ENCODE data around the gene YY2.
"Not testable (repeated sequence)": the region's sequence is repeated elsewhere in the genome, so short reads cannot be mapped to it uniquely, and the experiment has no call there.

Gene YY2

GRCh38 chrX:21816136-21816535 is 39.7 kb upstream of the YY2 start:
- Histone ChIP-seq H3K4me3 (ENCODE audit: severe bottlenecking) (no peak overlapping the region), H3K9me3 (ENCODE audit: severe bottlenecking) (no peaks in the 10 kb centered on the region), H3K27ac (ENCODE audit: poor library complexity, severe bottlenecking) (no peak overlapping the region), H3K4me1 (ENCODE audit: insufficient read depth, poor library complexity, severe bottlenecking) (no peaks in the 10 kb centered on the region), H3K36me3 (ENCODE audit: low read depth) (no peaks in the 10 kb centered on the region), H3K27me3 (ENCODE audit: insufficient read depth, poor library complexity, severe bottlenecking) (no peaks in the 10 kb centered on the region)
- DNase-seq (ENCODE audit: low spot score) (no peak), ATAC-seq (ENCODE audit: low read depth) (no peak)
- no peak for TF ChIP-seq CTCF (IDR thresholded peaks at IDR 0.05; ENCODE audit: poor library complexity, severe bottlenecking)

DNA sequence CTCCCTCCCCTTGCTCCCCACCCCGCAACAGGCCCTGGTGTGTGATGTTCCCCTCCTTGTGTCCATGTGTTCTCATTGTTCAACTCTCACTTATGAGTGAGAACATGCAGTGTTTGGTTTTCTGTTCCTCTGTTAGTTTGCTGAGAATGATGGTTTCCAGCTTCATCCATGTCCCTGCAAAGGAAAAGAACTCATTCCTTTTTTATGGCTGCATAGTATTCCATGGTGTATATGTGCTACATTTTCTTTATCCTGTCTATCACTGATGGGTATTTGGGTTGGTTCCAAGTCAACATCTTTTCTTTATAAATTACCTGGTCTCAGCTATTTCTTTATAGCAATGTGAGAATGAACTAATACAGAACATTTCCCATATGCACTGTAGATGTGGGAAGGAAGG is 35.6 kb upstream of the YY2 start:
- not testable (repeated sequence) for H3K4me3 ChIP-seq (ENCODE audit: severe bottlenecking); H3K36me3 ChIP-seq (ENCODE audit: low read depth); H3K9me3 ChIP-seq (ENCODE audit: severe bottlenecking); H3K27me3 ChIP-seq (ENCODE audit: insufficient read depth, poor library complexity, severe bottlenecking); H3K27ac ChIP-seq (ENCODE audit: poor library complexity, severe bottlenecking); ATAC-seq (ENCODE audit: low read depth); H3K4me1 ChIP-seq (ENCODE audit: insufficient read depth, poor library complexity, severe bottlenecking); DNase-seq (ENCODE audit: low spot score)

GRCh38 chrX:21821875-21822274 is 33.9 kb upstream of the YY2 start:
- no peaks in the 10 kb centered on the region for H3K4me1 ChIP-seq (ENCODE audit: insufficient read depth, poor library complexity, severe bottlenecking)
- H3K36me3 ChIP-seq (ENCODE audit: low read depth) = no peaks in the 10 kb centered on the region
- ATAC-seq (ENCODE audit: low read depth) (no peak), DNase-seq (ENCODE audit: low spot score) (no peak)
- no peak overlapping the region for H3K4me3 ChIP-seq (ENCODE audit: severe bottlenecking)
- no peak overlapping the region for H3K27ac ChIP-seq (ENCODE audit: poor library complexity, severe bottlenecking)
- no peak for TF ChIP-seq CTCF (IDR thresholded peaks at IDR 0.05; ENCODE audit: poor library complexity, severe bottlenecking)
- H3K9me3 ChIP-seq (ENCODE audit: severe bottlenecking) = no peaks in the 10 kb centered on the region
- no peaks in the 10 kb centered on the region for H3K27me3 ChIP-seq (ENCODE audit: insufficient read depth, poor library complexity, severe bottlenecking)

GRCh38 chrX:21831496-21831895 is 24.3 kb upstream of the YY2 start:
- Histone ChIP-seq H3K4me3 (ENCODE audit: severe bottlenecking) (no peak overlapping the region), H3K4me1 (ENCODE audit: insufficient read depth, poor library complexity, severe bottlenecking) (no peaks in the 10 kb centered on the region), H3K36me3 (ENCODE audit: low read depth) (no peaks in the 10 kb centered on the region), H3K9me3 (ENCODE audit: severe bottlenecking) (no peaks in the 10 kb centered on the region), H3K27ac (ENCODE audit: poor library complexity, severe bottlenecking) (no peak overlapping the region), H3K27me3 (ENCODE audit: insufficient read depth, poor library complexity, severe bottlenecking) (no peaks in the 10 kb centered on the region)
- ATAC-seq (ENCODE audit: low read depth) (no peak), DNase-seq (ENCODE audit: low spot score) (no peak)
- no peak for TF ChIP-seq CTCF (IDR thresholded peaks at IDR 0.05; ENCODE audit: poor library complexity, severe bottlenecking)

- H3K4me3 ChIP-seq (ENCODE audit: severe bottlenecking) = no peak overlapping the region
- no peak for TF ChIP-seq CTCF (IDR thresholded peaks at IDR 0.05; ENCODE audit: poor library complexity, severe bottlenecking)
- no peaks in the 10 kb centered on the region for H3K36me3 ChIP-seq (ENCODE audit: low read depth)
- H3K9me3 ChIP-seq (ENCODE audit: severe bottlenecking) = no peaks in the 10 kb centered on the region
- no peaks in the 10 kb centered on the region for H3K27me3 ChIP-seq (ENCODE audit: insufficient read depth, poor library complexity, severe bottlenecking)
- H3K4me1 ChIP-seq (ENCODE audit: insufficient read depth, poor library complexity, severe bottlenecking) = no peaks in the 10 kb centered on the region
- DNase-seq (ENCODE audit: low spot score) (no peak), ATAC-seq (ENCODE audit: low read depth) (no peak)
- no peak overlapping the region for H3K27ac ChIP-seq (ENCODE audit: poor library complexity, severe bottlenecking)
These were observed 18.7 kb upstream of the YY2 start for GRCh38 chrX:21837056-21837455.
